Measurements from ENCODE around the gene ABCC6. TPM values are rescaled to one million over a fixed set of nuclear protein-coding genes. Genes with fewer than 3 reads are reported as not detected.

Gene ABCC6
- total RNA-seq, 4 donors from 2014 or later, result 0.23 to 4.8 (median 0.73) TPM

DNA sequence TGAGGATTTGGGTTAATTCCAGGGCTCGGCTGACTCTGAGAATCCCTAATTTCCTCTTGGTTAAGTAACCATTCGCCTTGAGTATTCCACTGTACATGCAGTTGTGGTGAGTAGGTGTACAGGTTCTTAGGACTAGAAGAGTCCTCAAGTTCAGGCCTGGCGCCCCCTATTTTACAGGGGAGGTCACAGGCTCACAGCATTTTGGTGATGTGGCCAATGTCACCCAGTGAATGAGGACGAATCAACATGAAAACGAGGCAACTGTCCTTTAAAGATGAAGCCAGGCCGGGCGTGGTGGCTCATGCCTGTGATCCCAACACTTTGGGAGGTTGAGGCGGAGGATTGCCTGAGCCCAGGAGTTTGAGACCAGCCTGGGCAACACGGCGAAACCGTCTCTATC is 55.4 kb downstream of the ABCC6 start:
- no peak for TF ChIP-seq POLR2A (IDR thresholded peaks at IDR 0.05)
- TF ChIP-seq, protein P1, sequence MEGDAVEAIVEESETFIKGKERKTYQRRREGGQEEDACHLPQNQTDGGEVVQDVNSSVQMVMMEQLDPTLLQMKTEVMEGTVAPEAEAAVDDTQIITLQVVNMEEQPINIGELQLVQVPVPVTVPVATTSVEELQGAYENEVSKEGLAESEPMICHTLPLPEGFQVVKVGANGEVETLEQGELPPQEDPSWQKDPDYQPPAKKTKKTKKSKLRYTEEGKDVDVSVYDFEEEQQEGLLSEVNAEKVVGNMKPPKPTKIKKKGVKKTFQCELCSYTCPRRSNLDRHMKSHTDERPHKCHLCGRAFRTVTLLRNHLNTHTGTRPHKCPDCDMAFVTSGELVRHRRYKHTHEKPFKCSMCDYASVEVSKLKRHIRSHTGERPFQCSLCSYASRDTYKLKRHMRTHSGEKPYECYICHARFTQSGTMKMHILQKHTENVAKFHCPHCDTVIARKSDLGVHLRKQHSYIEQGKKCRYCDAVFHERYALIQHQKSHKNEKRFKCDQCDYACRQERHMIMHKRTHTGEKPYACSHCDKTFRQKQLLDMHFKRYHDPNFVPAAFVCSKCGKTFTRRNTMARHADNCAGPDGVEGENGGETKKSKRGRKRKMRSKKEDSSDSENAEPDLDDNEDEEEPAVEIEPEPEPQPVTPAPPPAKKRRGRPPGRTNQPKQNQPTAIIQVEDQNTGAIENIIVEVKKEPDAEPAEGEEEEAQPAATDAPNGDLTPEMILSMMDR (IDR thresholded peaks at IDR 0.05 in 4 of 5, conservative IDR thresholded peaks at IDR 0.05 in 1 of 5), result no peak
- Histone ChIP-seq H3K4me1 (no peaks in the 10 kb centered on the region), H3K4me3 (no peak overlapping the region), H3K27me3 (no peaks in the 10 kb centered on the region), H3K27ac (no peak overlapping the region), H3K9me3 (no peaks in the 10 kb centered on the region), H3K36me3 (no peaks in the 10 kb centered on the region)
- intact Hi-C loops (cut with DNase I; ENCODE audit: low total_unique reads), result no loop called here
- in situ Hi-C loops (cut with MboI; ENCODE audit: low sequenced_read_pairs in 4 of 4), result no loop called here
- no peak for DNase-seq
- no peak for ATAC-seq

GRCh38 chr16:16166949-16167348 is 56.3 kb downstream of the ABCC6 start:
- Histone ChIP-seq H3K9me3 (no peaks in the 10 kb centered on the region), H3K4me3 (no peak overlapping the region), H3K4me1 (no peaks in the 10 kb centered on the region), H3K27me3 (no peaks in the 10 kb centered on the region), H3K36me3 (no peaks in the 10 kb centered on the region), H3K27ac (no peak overlapping the region)
- intact Hi-C loops (cut with DNase I; ENCODE audit: low total_unique reads), result no loop called here
- no peak for ATAC-seq
- in situ Hi-C loops (cut with MboI; ENCODE audit: low sequenced_read_pairs in 4 of 4), result no loop called here
- TF ChIP-seq POLR2A (IDR thresholded peaks at IDR 0.05), result no peak
- DNase-seq, result no peak

GRCh38 chr16:16166085-16166484 is 57.2 kb downstream of the ABCC6 start:
- in situ Hi-C loops (cut with MboI; ENCODE audit: low sequenced_read_pairs in 4 of 4), result no loop called here
- TF ChIP-seq POLR2A (IDR thresholded peaks at IDR 0.05), result no peak
- TF ChIP-seq, protein P1 (IDR thresholded peaks at IDR 0.05 in 4 of 5, conservative IDR thresholded peaks at IDR 0.05 in 1 of 5), result no peak

GRCh38 chr16:16164243-16164642 is 59.1 kb downstream of the ABCC6 start:
- intact Hi-C loops (cut with DNase I; ENCODE audit: low total_unique reads), result no loop called here
- H3K4me1 ChIP-seq, result no peaks in the 10 kb centered on the region
- no peaks in the 10 kb centered on the region for H3K9me3 ChIP-seq
- in situ Hi-C loops (cut with MboI; ENCODE audit: low sequenced_read_pairs in 4 of 4), result no loop called here
- H3K36me3 ChIP-seq, result no peaks in the 10 kb centered on the region
- H3K27ac ChIP-seq, result no peak overlapping the region
- DNase-seq (no peak), ATAC-seq (no peak)
- no peaks in the 10 kb centered on the region for H3K27me3 ChIP-seq
- TF ChIP-seq POLR2A (IDR thresholded peaks at IDR 0.05), result no peak
- TF ChIP-seq, protein P1 (IDR thresholded peaks at IDR 0.05 in 4 of 5, conservative IDR thresholded peaks at IDR 0.05 in 1 of 5), result no peak
- H3K4me3 ChIP-seq, result no peak overlapping the region

More at GRCh38 chr16:16166085-16166484, 57.2 kb downstream of the ABCC6 start:
- Histone ChIP-seq H3K4me3 (no peak overlapping the region), H3K9me3 (no peaks in the 10 kb centered on the region), H3K36me3 (no peaks in the 10 kb centered on the region), H3K4me1 (no peaks in the 10 kb centered on the region), H3K27ac (no peak overlapping the region), H3K27me3 (no peaks in the 10 kb centered on the region)
- DNase-seq, result no peak
- intact Hi-C loops (cut with DNase I; ENCODE audit: low total_unique reads), result no loop called here
- ATAC-seq, result no peak

DNA sequence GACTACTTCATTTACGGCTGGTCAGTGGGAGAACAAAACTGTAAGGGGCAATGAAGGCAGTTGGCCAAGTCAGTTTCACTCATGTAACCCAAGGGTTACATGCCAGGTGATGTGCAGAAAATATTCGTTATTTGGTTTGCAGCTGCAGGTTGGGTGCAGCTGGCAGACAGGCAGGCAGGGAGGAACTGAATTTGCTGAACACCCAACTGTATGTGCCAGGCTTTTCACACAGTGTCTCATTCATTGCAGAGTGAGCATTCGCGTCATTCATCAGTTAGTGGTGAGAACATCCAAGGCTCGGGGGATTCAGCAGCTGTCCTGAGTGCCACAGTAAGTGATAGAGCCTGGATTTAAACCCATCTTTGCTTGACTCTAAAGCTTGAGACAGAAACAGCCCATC is 59.7 kb downstream of the ABCC6 start:
- TF ChIP-seq, protein P1 (IDR thresholded peaks at IDR 0.05 in 4 of 5, conservative IDR thresholded peaks at IDR 0.05 in 1 of 5), result no peak
- TF ChIP-seq POLR2A (IDR thresholded peaks at IDR 0.05), result no peak
- no peaks in the 10 kb centered on the region for H3K9me3 ChIP-seq

More for the DNA sequence above, 59.7 kb downstream of the ABCC6 start:
- ATAC-seq (no peak), DNase-seq (no peak)
- Histone ChIP-seq H3K36me3 (no peaks in the 10 kb centered on the region), H3K4me1 (no peaks in the 10 kb centered on the region), H3K27ac (no peak overlapping the region), H3K27me3 (no peaks in the 10 kb centered on the region), H3K4me3 (no peak overlapping the region)
- in situ Hi-C loops (cut with MboI; ENCODE audit: low sequenced_read_pairs in 4 of 4) (no loop called here), intact Hi-C loops (cut with DNase I; ENCODE audit: low total_unique reads) (no loop called here)
